Panc1 (cell line): Measurements from ENCODE around the gene AGXT2. TPM values are rescaled to one million over a fixed set of nuclear protein-coding genes. Genes with fewer than 3 reads are reported as not detected.

Experiments
- ATAC-seq: fragments of 200-7000 bp; cut with Tn5 transposase; 2 replicates; pipeline ENCODE4 v1.9.1; 2020; ENCODE audit warnings: mild to moderate bottlenecking, moderate library complexity
- BruUV-seq: library from RNA; stranded (reverse); fragments of 400-500 nt; replicated peaks from 2 replicates; lab custom pipeline; 2021; lab: Mats Ljungman, UMichigan
- CTCF ChIA-PET: fragments of 300-600 bp; sonication (Branson Sonifier 250); formaldehyde crosslinking; loops from one replicate; lab custom pipeline; 2022; ENCODE audit warnings: antibody characterized with exemption; lab: Charles Lee
- POLR2A ChIA-PET: fragments of 300-600 bp; sonication (Branson Sonifier 250); formaldehyde crosslinking; loops from one replicate; lab custom pipeline; 2022; ENCODE audit warnings: antibody characterized with exemption; lab: Charles Lee
- DNase-seq: peaks from one replicate; pipeline ENCODE4 v3.0.0-alpha.2; 2010; ENCODE audit warnings: low read depth, low spot score
- H3K27ac ChIP-seq: 2 replicates; pipeline ENCODE4 v1.5.1; 2011; ENCODE audit warnings: mild to moderate bottlenecking, low read length, inconsistent platforms
- H3K27me3 ChIP-seq: fragments of 200-500 bp; sonication (Bioruptor generic); 2 replicates; pipeline ENCODE4 v1.6.0; 2014; ENCODE audit warnings: low read length, inconsistent platforms; ENCODE audit not compliant: control insufficient read depth, insufficient read depth
- H3K36me3 ChIP-seq: fragments of 200-500 bp; sonication (Bioruptor generic); 2 replicates; pipeline ENCODE4 v1.5.1; 2014; ENCODE audit warnings: inconsistent platforms, mild to moderate bottlenecking, low read length, moderate library complexity; ENCODE audit not compliant: control insufficient read depth, insufficient read depth
- H3K4me1 ChIP-seq: 2 replicates; pipeline ENCODE4 v1.5.1; 2011; ENCODE audit warnings: inconsistent platforms, mild to moderate bottlenecking, low read length, moderate library complexity; ENCODE audit not compliant: control insufficient read depth, insufficient read depth
- H3K4me3 ChIP-seq, 2 experiments: 2 replicates each; pipeline ENCODE4 v1.5.1; 2011 to 2012; ENCODE audit warnings: low read depth in 2 of 2, low read length in 2 of 2, mild to moderate bottlenecking in 2 of 2, inconsistent platforms in 1 of 2, moderate library complexity in 1 of 2
- H3K9me3 ChIP-seq: fragments of 200-500 bp; sonication (Bioruptor generic); 2 replicates; pipeline ENCODE4 v1.5.1; 2014; ENCODE audit warnings: low read depth, mild to moderate bottlenecking, inconsistent platforms, low read length, moderate library complexity; ENCODE audit not compliant: control insufficient read depth, insufficient read depth
- POLR2AphosphoS5 ChIP-seq: IDR thresholded peaks from 2 replicates; pipeline ENCODE4 v1.6.1; 2012; ENCODE audit warnings: mild to moderate bottlenecking, low read depth, low read length, moderate library complexity
- REST ChIP-seq, 2 experiments: IDR thresholded peaks; 2 replicates each; pipeline ENCODE4 v1.6.1; 2011 to 2012; ENCODE audit warnings: low read depth in 2 of 2, control low read depth in 1 of 2, low read length in 1 of 2, mild to moderate bottlenecking in 1 of 2, moderate library complexity in 1 of 2; ENCODE audit not compliant: insufficient read depth in 1 of 2
- SIN3A ChIP-seq: IDR thresholded peaks from 2 replicates; pipeline ENCODE4 v1.6.1; 2012; ENCODE audit warnings: low read depth, mild to moderate bottlenecking, low read length, moderate library complexity, borderline replicate concordance; ENCODE audit not compliant: insufficient read depth
- TCF7L2 ChIP-seq: IDR thresholded peaks from 2 replicates; pipeline ENCODE4 v1.6.1; 2011; ENCODE audit warnings: mild to moderate bottlenecking, low read depth, low read length, inconsistent platforms
- in situ Hi-C: cut with HindIII; loops from 2 replicates; pipeline ENCODE4 v1.10.0; 2016; ENCODE audit warnings: low sequenced_read_pairs, low pct_unique_long_range_greater_than_20kb
- intact Hi-C: fragments of 100-400 bp; cut with micrococcal nuclease; formaldehyde crosslinking; loops from one replicate; pipeline ENCODE4 v1.10.0; 2022; ENCODE audit not compliant: unreplicated experiment
- total RNA-seq: library from RNA; stranded (reverse); gene quantifications from one replicate; pipeline ENCODE4 v1.2.1, GENCODE V29; 2021; ENCODE audit not compliant: unreplicated experiment
- TF ChIP-seq, protein P1 (sequence below): fragments of 450-650 bp; IDR thresholded peaks from 2 replicates; pipeline ENCODE4 v1.5.1; 2017; ENCODE audit warnings: mild to moderate bottlenecking

Gene AGXT2
- total RNA-seq, 1 experiment from 2014 or later = not detected

GRCh38 chr5:34998058-34998789 lies 49.5 kb downstream of the AGXT2 start:
- no TSS peak for BruUV-seq
- ChIA-PET CTCF (no interaction called here), POLR2A (no interaction called here)
- DNase-seq (no peak), ATAC-seq (no peak)
- intact Hi-C loops = no loop called here
- Histone ChIP-seq H3K4me1 (no peaks in the 10 kb centered on the region), H3K27me3 (peaks cover 4% of the 10 kb centered on the region; the same call in 1 of the 2 replicates), H3K9me3 (no peaks in the 10 kb centered on the region), H3K27ac (no peak overlapping the region), H3K36me3 (no peaks in the 10 kb centered on the region), H3K4me3 (no peak overlapping the region)
- in situ Hi-C loops = no loop called here
- TF ChIP-seq POLR2AphosphoS5 (no peak), SIN3A (no peak), REST (IDR thresholded peaks at IDR 0.05; ENCODE audit: insufficient read depth in 1 of 2, low read depth in 2 of 2, low read length in 1 of 2) (no peak), TCF7L2 (no peak)
- TF ChIP-seq, protein P1, sequence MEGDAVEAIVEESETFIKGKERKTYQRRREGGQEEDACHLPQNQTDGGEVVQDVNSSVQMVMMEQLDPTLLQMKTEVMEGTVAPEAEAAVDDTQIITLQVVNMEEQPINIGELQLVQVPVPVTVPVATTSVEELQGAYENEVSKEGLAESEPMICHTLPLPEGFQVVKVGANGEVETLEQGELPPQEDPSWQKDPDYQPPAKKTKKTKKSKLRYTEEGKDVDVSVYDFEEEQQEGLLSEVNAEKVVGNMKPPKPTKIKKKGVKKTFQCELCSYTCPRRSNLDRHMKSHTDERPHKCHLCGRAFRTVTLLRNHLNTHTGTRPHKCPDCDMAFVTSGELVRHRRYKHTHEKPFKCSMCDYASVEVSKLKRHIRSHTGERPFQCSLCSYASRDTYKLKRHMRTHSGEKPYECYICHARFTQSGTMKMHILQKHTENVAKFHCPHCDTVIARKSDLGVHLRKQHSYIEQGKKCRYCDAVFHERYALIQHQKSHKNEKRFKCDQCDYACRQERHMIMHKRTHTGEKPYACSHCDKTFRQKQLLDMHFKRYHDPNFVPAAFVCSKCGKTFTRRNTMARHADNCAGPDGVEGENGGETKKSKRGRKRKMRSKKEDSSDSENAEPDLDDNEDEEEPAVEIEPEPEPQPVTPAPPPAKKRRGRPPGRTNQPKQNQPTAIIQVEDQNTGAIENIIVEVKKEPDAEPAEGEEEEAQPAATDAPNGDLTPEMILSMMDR = no peak

DNA sequence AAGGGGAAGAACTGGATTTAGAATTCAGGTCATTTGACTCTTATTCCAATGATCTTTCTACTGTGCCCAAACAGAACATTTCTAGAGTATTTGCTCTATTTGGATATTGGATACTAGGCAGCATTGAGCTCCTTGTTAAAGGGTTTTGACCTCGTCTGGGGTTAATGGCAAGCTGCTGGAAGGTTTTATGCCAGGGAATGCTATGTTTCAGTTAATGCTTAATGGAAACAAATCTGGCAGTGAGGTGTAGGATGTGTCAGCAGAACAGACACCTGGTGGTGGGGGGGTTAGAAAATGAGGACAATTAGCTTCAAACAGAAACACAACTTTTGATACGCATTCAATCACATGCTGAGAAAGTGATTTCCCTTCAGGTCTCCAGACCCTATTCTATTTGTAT lies 51.5 kb downstream of the AGXT2 start:
- in situ Hi-C loops = no loop called here
- DNase-seq (no peak), ATAC-seq (no peak)
- H3K4me3 ChIP-seq = no peak overlapping the region
- no peaks in the 10 kb centered on the region for H3K4me1 ChIP-seq
- peaks cover 4% of the 10 kb centered on the region; the same call in 1 of the 2 replicates for H3K27me3 ChIP-seq
- POLR2A ChIA-PET = no interaction called here
- H3K27ac ChIP-seq = no peak overlapping the region
- no TSS peak for BruUV-seq
- no peaks in the 10 kb centered on the region for H3K36me3 ChIP-seq
- TF ChIP-seq REST (IDR thresholded peaks at IDR 0.05; ENCODE audit: insufficient read depth in 1 of 2, low read depth in 2 of 2, low read length in 1 of 2) (no peak), SIN3A (no peak), TCF7L2 (no peak)
- TF ChIP-seq, protein P1 = no peak
- CTCF ChIA-PET = interaction anchor here (0.7 kb wide), 1 partner anchor 1736 kb away, joined by 3 read pairs; no protein-coding TSS in a partner anchor
- H3K9me3 ChIP-seq = no peaks in the 10 kb centered on the region
- intact Hi-C loops = no loop called here
